GM10248 (cell line): Measurements from ENCODE around the gene SNTB2.

ENCODE experiments used
- CTCF ChIA-PET: fragments of 300-600 bp; sonication (Branson Sonifier 250); formaldehyde crosslinking; extraction: SDS; loops from one replicate; lab custom pipeline; 2021; ENCODE audit warnings: antibody characterized with exemption; lab: Yijun Ruan, JAX
- POLR2A ChIA-PET: fragments of 350-650 bp; sonication (Branson Sonifier 250); formaldehyde crosslinking; extraction: SDS; loops from one replicate; lab custom pipeline; 2020; ENCODE audit warnings: antibody characterized with exemption; lab: Yijun Ruan, JAX
- DNase-seq: peaks from one replicate; pipeline ENCODE4 v3.0.0; 2012; ENCODE audit errors: extremely low spot score
- CTCF ChIP-seq: IDR thresholded peaks from 2 replicates; pipeline ENCODE4 v1.5.1; 2012; ENCODE audit warnings: mild to moderate bottlenecking, low read depth; ENCODE audit errors: extremely low read depth, missing control alignments, control extremely low read depth

The SNTB2 gene

GRCh38 chr16:69338557-69339288 is 151.8 kb downstream of the SNTB2 start:
- CTCF ChIA-PET = interaction anchor here (0.9 to 2.1 kb wide), 7 partner anchors 8 to 58 kb away, joined by 3 to 7 read pairs (median 4); partner anchors contain the start of gene PDF
- TF ChIP-seq CTCF = no peak
- no peak for DNase-seq
- POLR2A ChIA-PET = no interaction called here

- CTCF ChIA-PET = interaction anchor here (0.7 to 2.1 kb wide), 12 partner anchors 8 to 88 kb away, joined by 3 to 7 read pairs (median 4); partner anchors contain the start of gene PDF
- peak; percentile 77 for TF ChIP-seq CTCF
- POLR2A ChIA-PET = interaction anchor here (1.3 kb wide), 1 partner anchor 9 kb away, joined by 3 read pairs; the partner anchor contains the start of gene PDF
- DNase-seq = peak; percentile 96
Observed at GRCh38 chr16:69339289-69340094, 152.5 kb downstream of the SNTB2 start, which contains the start of the genes COG8 and NIP7. TSS of gene COG8 (minus strand) at chr16:69339564. CDS start at chr16:69339552, 12 bp downstream. TSS of gene NIP7 (plus strand) at chr16:69339772. CDS start at chr16:69339830, 58 bp downstream.

- POLR2A ChIA-PET = interaction anchor here (1.3 kb wide), 1 partner anchor 10 kb away, joined by 3 read pairs; the partner anchor contains the start of gene PDF
- TF ChIP-seq CTCF = no peak
- DNase-seq = no peak
- CTCF ChIA-PET = interaction anchor here (0.7 to 1.5 kb wide), 8 partner anchors 9 to 88 kb away, joined by 3 to 5 read pairs (median 4); no protein-coding TSS in a partner anchor
Observed at GRCh38 chr16:69340095-69340644, 153.2 kb downstream of the SNTB2 start.

GRCh38 chr16:69344171-69344570 is 157.2 kb downstream of the SNTB2 start:
- no peak for DNase-seq
- TF ChIP-seq CTCF = no peak
- ChIA-PET POLR2A (interaction anchor here (0.7 kb wide), 1 partner anchor 39 kb away, joined by 3 read pairs; no protein-coding TSS in a partner anchor), CTCF (interaction anchor here (1.2 to 2.7 kb wide), 3 partner anchors 11 to 52 kb away, joined by 3 to 6 read pairs (median 5); no protein-coding TSS in a partner anchor)

- TF ChIP-seq CTCF = no peak
- POLR2A ChIA-PET = no interaction called here
- CTCF ChIA-PET = interaction anchor here (2.7 kb wide), 1 partner anchor 10 kb away, joined by 6 read pairs; no protein-coding TSS in a partner anchor
- no peak for DNase-seq
Observed at GRCh38 chr16:69345923-69346322, 159.0 kb downstream of the SNTB2 start.

GRCh38 chr16:69346683-69347082 is 159.7 kb downstream of the SNTB2 start:
- no peak for TF ChIP-seq CTCF
- no peak for DNase-seq
- ChIA-PET POLR2A (no interaction called here), CTCF (no interaction called here)
